GM21367 (cell line): ENCODE results near the gene DYRK2.

Source experiments
- ATAC-seq: cut with Tn5 transposase; IDR thresholded peaks from one replicate; pipeline ENCODE4 v1.9.1; 2021; ENCODE audit not compliant: unreplicated experiment

The DYRK2 gene

GRCh38 chr12:67648521-67649260 lies at the start of gene DYRK2:
Gene DYRK2 (plus strand): TSS chr12:67648745. CDS start chr12:67649134, 389 bp downstream.
- peak; percentile 46 for ATAC-seq

- ATAC-seq: no peak
Measured at GRCh38 chr12:67599691-67600090, 48.9 kb upstream of the DYRK2 start.

- ATAC-seq: no peak
Measured at GRCh38 chr12:67601126-67601525, 47.4 kb upstream of the DYRK2 start.

GRCh38 chr12:67609226-67609870 lies 39.2 kb upstream of the DYRK2 start:
- no peak for ATAC-seq

GRCh38 chr12:67613040-67613439 lies 35.5 kb upstream of the DYRK2 start:
- ATAC-seq: no peak

GRCh38 chr12:67617629-67618028 lies 30.9 kb upstream of the DYRK2 start:
- no peak for ATAC-seq

GRCh38 chr12:67618303-67618702 lies 30.2 kb upstream of the DYRK2 start:
- no peak for ATAC-seq

GRCh38 chr12:67621112-67621511 lies 27.4 kb upstream of the DYRK2 start:
- no peak for ATAC-seq

- ATAC-seq: no peak
Measured at GRCh38 chr12:67621926-67622325, 26.6 kb upstream of the DYRK2 start.

GRCh38 chr12:67623259-67623658 lies 25.3 kb upstream of the DYRK2 start:
- ATAC-seq: no peak

- ATAC-seq: no peak
Measured at GRCh38 chr12:67624355-67624754, 24.2 kb upstream of the DYRK2 start.

- no peak for ATAC-seq
Measured at GRCh38 chr12:67625004-67625403, 23.5 kb upstream of the DYRK2 start.

GRCh38 chr12:67626156-67626555 lies 22.4 kb upstream of the DYRK2 start:
- no peak for ATAC-seq

- ATAC-seq: peak; percentile 94
Measured at GRCh38 chr12:67630373-67631088, 18.0 kb upstream of the DYRK2 start.

GRCh38 chr12:67632005-67632404 lies 16.5 kb upstream of the DYRK2 start:
- ATAC-seq: no peak

GRCh38 chr12:67633024-67633610 lies 15.4 kb upstream of the DYRK2 start:
- ATAC-seq: no peak

- ATAC-seq: no peak
Measured at GRCh38 chr12:67633708-67634107, 14.8 kb upstream of the DYRK2 start.

GRCh38 chr12:67634303-67634761 lies 14.2 kb upstream of the DYRK2 start:
- no peak for ATAC-seq

GRCh38 chr12:67637718-67638117 lies 10.8 kb upstream of the DYRK2 start:
- ATAC-seq: no peak

GRCh38 chr12:67638694-67639093 lies 9.9 kb upstream of the DYRK2 start:
- ATAC-seq: no peak

- ATAC-seq: no peak
Measured at GRCh38 chr12:67640863-67641262, 7.7 kb upstream of the DYRK2 start.
